NCI-H2227 (cell line): ENCODE measurements around the gene DMWD.

Experiments
- DNase-seq: peaks from one replicate; lab custom pipeline; 2025; ENCODE audit not compliant: unreplicated experiment; lab: John Stamatoyannopoulos, UW

DMWD gene

DNA sequence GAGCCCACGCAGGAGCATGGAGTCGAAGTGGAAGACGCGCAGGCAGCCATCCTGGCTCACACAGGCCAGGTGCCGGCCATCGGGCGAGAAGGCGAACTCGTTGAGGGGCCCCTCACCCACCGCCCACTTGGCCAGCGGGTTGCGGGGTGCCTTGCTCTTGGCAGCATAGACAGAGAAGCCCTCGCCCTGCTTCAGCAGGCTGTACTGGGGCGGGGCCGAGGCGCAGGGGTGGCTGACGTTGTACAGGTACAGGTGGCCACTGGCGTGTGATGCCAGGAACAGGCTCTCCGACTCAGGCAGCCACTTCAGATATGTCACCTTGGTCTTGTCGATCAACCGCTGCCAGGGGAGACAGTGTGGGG is 6.1 kb downstream of the DMWD start:
- DNase-seq: no peak

DNA sequence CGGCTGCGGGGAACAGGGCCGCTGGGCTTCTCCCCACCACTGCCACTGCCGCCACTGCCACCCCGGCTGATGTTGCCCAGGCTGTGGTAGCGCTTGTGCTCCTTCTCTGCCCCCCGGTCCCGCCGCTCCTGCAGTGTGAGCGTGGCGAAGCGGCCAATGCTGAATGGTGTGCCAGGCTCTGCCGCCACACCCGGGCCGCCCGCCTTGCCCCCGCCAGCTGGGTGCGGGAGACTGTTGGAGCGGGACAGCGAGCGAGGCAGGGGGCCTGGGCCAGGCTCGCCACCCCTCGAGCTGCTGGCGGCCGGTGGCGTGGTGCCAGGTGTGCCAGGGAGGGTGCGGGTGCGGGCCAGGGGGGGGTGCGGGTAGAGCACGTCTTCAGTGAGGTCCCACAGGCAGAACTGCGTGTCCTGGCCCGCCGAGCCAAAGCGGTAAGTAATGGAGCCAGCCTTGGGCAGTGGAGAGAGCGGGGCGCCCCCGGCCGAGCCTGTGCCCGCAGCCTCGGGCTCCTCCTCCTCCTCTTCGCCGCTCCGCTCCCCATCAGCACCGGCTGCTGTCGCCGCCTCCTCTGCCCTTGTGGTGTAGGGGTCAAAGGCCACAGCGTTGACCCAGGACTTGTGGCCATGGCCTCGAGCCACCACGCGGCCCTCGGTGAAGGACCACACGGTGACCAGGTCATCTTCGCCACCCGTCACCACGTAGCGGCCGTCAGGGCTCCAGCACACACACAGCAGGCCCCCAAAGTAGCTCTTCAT is 6.7 kb downstream of the DMWD start:
- no peak for DNase-seq

DNA sequence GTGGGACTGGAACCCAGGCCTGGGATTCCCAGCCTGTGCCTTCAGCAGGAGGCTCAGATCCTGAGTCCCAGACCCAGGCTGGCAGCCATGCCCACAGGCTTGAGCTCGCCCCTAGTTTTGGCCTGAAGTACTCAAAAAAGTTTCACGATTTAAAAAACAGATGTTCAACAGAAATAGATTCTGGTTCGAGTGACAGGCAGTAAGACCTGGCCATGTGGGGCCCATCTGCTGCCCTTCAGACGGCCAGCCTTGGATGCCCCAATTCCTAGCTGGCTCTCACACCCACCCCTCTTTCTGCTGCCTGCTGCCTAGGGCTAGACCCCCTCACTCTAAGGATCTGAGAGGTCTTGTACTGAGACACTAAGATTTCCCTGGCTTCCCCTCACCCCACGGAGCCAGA is 7.5 kb downstream of the DMWD start:
- DNase-seq: no peak

DNA sequence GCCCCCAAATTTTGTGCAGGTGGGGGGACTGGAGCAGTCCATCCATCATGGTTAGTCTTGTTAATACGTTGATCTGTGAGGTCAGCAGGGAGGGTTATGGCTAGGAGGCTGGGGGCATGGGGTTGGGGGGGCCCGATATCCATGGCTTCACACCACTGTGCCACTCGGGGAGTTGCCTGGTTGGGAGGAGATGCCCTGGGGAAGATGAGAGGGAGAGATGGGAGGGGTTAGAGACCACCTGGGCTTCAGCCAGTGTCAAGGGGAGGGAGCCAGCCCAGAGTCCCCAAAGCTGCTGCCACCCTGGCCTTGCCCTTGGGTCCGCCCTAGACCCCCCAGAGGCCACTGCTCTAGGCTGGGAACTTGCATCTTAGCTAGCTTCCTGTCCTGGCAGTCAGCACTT is 8.5 kb downstream of the DMWD start:
- no peak for DNase-seq

DNA sequence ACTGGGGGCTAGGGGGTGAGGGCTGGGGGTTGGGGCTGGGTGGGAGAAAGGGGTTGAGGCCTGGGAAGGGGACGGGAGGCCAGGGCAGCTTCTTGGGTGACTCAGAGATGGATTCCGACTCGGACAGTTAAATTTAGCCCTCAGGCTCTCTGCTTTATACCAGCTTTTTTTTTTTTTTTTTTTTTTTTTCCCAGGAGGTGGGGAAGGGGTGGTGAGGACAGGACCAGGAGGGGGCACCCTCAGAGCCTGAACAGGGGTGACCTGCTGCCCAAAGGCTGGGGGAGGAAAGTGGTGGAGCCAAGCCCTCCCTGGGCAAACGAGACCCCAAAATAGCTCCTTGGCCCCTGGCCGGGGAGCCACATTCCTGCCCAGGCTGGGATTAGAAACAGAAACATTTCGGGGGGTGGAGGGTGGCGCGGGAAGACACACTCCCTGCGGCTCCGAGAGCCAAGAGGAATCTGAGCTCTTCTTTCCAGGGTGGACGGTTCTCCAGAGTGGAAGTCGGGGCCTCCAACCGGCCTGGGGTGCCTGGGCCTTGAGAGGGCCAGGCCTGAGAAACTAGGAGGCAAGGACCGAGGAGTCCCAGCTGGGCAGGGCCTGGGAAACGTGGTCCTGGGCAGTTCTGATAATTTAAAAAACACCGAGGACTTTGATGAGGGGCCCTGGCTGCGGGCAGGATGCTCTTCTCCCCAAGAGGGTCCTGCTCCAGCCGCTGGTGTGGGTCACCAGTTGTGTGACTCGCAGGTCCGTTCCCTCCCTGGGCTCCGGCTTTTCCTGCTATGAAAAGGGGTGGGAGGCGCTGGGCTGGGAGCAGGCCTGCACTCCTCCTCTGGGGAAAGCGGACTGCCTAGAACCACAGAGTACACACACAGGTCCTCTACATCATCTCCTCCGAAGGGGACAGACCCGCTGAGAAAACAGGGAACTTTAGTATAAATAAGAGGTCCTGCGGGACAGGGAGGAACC is 9.5 kb downstream of the DMWD start:
- DNase-seq: no peak

DNA sequence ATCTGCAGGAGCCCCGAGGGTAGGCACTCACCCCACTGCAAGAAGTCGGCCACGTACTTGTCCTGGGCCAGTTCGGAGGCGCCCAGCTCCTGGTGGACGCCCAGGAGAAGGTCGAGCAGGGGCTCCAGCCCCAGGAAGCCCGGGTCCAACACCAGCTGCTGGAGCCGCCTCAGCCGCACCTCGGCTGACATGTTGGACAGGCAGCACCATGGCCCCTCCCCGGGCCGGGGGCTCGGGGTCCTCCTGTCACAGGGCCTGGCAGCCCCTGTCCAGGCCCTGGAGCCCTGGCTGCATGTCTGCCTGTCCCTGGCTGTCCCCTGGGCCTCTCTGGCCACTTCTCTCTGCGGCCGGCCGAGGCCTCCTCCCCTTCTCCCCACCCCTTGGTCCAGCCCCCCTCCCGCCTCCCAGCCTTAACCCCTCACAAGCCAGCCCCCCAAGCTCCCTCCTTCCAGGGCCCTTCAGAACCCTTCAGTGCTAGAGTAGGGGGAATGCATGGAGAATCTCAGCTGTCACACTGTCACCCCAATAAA is 10.4 kb downstream of the DMWD start, which contains the start of gene DMPK:
Gene DMPK (minus strand): TSS at position 329 of the 530 bp plus-strand sequence. CDS start 138 bp downstream, at position 191.
- no peak for DNase-seq

DNA sequence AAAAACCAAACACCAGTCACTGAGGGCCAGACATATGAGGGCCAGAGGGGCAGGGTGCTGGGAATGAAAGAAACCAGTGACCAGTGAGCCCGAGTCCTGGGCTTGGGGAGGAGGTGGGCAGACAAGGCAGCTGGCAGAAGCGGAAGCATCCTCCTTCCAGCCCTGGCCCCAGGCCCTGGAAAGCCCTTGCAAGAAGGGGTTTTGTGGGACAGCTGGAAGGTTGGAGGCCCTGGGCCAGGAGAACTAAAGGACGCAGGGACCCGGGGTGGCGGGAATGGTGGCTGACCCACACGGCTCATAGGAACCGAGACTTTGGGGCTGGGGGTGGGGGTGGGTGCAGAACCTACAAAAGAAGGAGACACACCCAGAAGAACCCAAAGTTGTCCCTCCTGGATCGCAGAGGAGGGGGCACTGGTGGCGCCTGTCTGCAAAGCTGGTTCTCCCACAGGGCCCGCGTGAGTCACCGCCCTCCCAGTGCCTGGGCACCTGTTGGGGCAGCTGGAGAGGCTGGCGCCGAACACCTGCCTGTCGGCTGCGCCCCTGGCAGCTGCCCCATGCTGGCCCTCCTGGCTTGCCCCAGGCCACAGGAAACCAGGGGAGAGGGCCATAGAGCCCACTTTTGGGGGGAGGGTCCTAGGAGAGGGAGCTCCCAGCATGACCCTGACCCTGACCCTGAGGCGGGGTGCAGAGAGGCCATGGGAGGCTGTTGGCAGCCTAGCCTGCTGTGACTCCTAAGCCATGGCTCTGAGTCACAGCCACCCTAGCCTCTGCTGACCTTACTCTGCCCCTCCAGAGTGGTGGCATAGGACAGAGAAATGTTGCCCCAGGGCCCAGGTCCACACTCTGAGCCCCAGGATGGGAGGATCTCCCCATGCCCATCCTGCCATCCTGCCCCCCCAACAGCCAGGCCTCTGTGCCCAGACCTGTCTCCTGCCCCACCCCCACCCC is 11.2 kb downstream of the DMWD start:
- DNase-seq: no peak

DNA sequence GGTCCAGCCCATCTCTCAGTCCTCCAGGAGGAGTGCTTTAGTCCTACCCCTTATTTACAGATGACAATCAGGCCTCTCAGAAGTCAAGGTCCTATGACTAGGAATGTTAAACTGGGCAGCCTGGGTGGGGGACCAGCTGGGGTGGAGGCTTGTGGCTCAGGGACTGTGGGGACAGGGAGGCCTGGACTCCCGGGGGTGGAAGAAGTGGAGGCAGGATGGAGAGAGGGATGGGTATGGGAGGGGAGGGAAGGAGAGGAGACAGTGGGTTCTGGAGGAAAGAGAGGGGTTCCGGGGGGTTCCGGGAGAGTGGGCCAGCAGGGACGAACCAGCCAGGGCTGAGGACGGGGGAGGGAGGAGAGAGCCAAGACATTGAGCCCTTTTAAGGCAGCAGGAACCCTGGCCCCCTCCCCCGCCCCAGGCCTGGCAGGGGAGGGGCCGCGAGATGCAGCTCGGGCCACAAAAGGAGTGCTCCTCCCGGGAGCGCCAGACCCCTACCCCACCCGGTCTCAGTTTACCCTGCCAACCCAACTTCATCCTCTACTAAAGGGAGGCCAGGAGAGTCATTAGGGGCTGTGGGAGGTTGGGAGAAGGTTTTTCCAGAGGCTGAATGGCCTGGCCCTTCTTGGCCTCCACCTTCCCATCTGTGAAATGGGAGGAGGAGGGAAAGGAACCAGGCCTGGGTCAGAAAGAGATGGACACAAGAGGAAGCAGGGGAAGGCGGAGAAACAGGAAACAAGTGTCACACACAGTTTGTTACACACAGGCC is 12.0 kb downstream of the DMWD start:
- DNase-seq: no peak

DNA sequence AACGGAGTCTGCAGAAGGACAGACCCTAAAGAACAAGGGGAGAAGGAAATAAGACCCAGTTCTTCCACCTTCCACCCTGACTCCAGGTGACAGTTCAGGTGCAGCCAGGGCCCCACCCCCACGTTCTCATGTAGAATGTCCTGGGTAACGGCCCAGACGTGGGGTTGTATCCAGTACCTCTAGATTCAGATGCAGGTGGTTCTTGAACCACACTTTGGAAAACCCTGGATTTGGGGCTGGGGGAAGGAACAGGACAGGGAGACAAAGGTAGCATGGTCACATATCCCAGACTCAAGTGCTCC is 12.5 kb downstream of the DMWD start:
- DNase-seq: no peak

DNA sequence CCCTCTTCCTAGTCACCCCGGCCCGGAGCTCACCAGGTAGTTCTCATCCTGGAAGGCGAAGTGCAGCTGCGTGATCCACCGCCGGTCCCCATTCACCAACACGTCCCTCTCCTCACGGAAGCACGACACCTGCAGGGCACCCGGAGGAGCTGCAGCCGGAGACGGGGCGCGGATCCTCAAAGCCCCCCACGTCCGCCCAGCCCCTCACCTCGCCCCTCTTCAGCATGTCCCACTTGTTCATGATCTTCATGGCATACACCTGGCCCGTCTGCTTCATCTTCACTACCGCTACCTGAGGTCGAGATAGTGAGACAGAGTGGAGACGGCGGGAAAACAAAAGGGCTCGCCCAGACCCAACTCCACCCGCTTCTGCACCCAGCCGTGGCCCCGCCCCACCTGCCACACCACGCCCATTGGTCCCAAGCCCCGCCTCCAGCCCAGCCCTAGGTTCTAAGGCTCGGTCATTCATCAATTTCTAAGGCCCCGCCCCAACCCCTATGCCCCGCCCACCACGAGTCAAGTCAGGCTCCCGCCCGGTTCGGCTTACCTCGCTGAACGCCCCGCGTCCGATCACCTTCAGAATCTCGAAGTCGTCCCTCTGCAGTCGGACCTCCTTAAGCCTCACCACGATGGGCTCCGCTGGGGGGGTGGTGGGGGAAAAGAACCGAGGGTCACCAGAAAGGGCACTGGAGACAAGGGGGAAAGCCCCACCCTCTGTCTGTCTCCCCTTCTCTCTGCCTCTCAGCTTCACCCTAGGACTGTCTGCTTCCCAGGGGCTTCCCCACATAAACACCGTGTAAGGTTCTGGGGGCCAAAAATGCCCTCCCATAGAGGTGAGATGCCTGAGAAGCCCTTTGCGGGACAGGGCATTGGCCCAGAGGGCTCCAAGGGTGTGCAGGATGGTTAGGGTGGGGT is 13.2 kb downstream of the DMWD start:
- DNase-seq: peak; percentile 86

DNA sequence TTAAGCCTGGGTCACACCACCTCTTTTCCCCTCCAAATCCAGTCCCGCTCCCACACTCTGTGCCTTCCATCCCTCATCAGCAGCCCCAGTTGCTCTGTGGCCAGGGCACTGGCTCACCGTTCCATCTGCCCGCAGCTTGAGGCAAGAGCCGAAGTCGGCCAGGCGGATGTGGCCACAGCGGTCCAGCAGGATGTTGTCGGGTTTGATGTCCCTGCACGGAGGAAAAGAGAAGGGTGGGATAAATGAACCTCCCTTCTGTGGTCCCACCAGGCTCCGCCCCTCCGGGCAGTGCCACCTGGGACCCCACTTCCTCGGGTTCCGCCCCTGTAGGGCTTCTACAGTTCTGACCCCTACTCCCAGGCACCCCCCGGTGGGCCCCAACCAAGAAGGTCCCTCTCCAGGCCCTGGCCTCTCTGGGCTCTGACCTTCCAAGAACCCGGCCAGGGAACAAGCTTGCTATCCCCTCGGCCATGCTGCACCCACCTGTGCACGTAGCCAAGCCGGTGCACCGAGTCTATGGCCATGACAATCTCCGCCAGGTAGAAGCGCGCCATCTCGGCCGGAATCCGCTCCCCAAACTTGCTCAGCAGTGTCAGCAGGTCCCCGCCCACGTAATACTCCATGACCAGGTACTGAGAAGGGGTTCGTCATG is 14.5 kb downstream of the DMWD start:
- DNase-seq: no peak

DNA sequence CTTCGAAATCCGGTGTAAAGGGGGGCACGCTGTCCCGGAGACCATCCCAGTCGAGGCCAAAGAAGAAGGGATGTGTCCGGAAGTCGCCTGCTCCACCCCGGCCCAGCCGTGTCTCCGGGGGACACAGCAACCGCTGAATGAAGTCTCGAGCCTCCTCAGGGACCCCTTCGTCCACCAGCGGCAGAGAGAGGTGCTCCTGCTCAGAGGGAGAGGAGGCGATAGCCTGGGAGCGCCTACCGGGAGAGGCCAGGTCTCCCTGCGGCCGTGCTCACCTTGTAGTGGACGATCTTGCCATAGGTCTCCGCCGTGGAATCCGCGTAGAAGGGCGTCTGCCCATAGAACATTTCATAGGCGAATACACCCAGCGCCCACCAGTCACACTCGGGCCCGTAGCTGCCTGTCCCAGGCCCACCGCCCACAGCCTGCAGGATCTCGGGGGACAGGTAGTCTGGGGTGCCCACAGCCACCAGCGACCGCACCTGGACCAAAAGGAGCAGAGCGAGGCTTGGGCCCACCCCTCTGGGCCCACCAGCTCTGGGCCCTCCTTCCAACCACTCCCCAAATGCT is 15.2 kb downstream of the DMWD start:
- no peak for DNase-seq

DNA sequence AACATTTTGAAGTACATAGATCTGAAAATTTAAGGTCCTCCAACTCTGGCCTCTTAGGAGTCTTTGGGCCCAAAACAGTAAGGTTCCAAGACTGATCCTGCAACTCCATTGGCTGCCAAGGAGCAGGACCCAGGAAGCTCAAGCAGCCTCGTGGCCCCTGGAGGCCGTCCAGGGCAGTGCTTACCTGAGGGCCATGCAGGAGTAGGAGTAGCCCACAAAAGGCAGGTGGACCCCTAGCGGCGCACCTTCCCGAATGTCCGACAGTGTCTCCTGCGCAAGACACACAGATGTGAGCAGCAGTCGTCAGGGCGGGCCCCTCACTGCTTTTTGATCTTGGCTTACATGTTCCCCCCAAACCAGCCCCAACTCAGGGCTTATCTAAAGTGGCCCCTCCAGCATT is 17.9 kb downstream of the DMWD start:
- no peak for DNase-seq

DNA sequence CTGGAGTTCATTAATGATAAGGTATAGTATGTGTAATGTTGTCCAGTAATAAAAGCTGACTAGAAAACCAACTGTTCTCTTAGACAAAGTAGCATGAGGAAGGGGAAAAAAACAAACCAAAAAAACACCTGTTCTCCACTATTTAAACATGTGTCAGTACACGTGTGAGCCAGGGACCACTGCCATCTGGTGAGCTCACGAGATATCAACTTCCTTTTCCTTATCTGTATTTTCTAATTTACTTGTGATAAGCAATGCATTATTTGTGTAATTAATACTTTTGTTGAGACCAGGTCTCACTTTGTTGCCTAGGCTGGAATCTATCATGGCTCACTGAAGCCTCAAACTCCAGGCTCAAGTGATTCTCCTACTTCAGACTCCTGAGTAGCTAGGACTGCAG is 19.3 kb downstream of the DMWD start:
- DNase-seq: no peak

DNA sequence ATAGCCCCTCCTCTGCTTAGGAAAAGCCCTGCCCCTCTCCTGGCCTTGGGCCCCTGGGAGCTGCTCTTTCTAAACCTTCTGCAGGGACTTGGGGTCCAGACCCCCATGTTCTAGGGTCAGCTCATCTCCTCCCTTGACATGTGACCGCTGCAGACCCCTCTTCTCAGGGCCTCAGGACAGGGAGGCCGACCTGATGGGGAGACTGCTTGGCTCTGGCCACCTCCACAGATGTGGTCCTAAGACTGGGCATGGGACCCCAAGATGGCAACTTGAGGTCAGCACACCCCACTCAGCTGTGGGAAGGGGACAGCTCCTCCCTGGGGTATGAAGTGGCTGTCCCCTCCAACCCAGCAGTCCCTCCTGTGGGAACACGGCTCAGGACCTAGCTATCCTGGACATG is 19.7 kb downstream of the DMWD start:
- no peak for DNase-seq

DNA sequence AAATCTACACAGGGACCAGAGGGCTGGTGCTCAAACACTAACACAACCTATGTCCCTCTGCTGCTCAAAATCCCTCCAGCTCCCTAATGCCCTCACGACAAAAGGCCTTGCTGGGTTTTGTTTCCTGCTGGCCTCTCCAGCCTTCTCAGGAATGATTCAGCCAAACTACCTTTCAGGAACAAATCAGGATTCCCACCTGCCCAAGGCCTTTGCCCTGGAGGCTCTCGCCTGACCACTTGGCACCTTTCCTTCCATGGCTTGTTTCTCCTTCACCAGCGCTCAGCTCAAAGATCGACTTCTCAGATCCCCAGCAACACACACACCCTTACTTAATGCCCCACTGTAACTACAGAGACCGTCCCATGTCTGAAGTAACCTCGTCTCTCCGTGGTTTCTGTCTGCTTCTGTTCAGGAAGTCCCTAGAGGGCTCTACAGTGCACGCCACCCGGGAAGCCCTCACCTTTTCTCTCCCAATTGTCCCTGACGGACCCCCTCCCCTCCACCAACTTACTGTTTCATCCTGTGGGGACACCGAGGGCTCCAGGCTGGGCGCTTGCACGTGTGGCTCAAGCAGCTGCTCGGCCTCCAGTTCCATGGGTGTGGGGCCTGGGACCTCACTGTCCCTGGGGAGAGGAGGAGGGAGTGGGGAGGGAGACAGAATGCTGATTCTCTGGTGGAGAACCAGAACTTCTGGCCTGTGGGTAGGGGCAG is 20.4 kb downstream of the DMWD start:
- DNase-seq: no peak

DNA sequence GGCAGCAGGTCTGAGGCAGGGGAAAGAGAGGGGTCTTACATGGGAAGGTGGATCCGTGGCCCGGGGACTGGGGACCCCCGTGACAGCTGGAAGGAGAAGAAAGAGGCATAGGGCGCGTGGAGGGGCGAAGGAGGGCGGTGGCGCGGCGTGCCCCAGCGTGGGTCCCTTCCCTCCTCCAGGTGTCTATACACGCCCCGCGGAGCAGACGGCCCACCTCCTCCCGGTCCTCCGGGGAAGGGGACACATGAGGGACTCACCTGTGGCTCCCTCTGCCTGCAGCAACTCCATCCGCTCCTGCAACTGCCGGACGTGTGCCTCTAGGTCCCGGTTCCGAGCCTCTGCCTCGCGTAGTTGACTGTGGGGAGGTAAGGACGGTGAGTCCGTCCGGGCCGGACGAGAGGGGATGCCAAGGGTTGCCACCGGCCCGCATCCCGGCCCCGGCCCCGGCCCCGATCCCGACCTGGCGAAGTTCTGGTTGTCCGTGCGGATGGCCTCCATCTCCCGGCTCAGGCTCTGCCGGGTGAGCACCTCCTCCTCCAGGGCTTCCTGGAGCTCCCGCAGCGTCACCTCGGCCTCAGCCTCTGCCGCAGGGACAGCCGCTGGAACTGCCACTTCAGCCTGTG is 21.2 kb downstream of the DMWD start:
- DNase-seq: no peak
